ENCODE measurements around the gene BTNL3. TPM values are rescaled to one million over a fixed set of nuclear protein-coding genes. Genes with fewer than 3 reads are reported as not detected.
A peak's percentile ranks its signal among the peaks of the same experiment; 100 is the strongest.

BTNL3 gene
- total RNA-seq, 1 experiment from 2014 or later, result not detected

GRCh38 chr5:181037365-181037861, 48.8 kb downstream of the BTNL3 start:
- peak; percentile 88 for ATAC-seq
- Mint-ChIP-seq H3K36me3 (no peaks in the 10 kb centered on the region), H3K27me3 (ENCODE audit: low read depth) (peaks cover 15% of the 10 kb centered on the region), H3K4me3 (no peak overlapping the region), H3K9me3 (peaks cover 13% of the 10 kb centered on the region), H3K4me1 (peaks cover 24% of the 10 kb centered on the region), H3K27ac (no peak overlapping the region)
- TF ChIP-seq MYBL2 (CRISPR knock-in tag; IDR thresholded peaks at IDR 0.05) (no peak), NFATC4 (CRISPR knock-in tag; IDR thresholded peaks at IDR 0.05) (no peak), SMAD3 (CRISPR knock-in tag; IDR thresholded peaks at IDR 0.05; ENCODE audit: borderline replicate concordance) (no peak), JAZF1 (CRISPR knock-in tag; IDR thresholded peaks at IDR 0.05) (no peak), TEAD1 (CRISPR knock-in tag; IDR thresholded peaks at IDR 0.05) (no peak), FOXK1 (CRISPR knock-in tag; IDR thresholded peaks at IDR 0.05) (no peak), MAX (CRISPR knock-in tag; IDR thresholded peaks at IDR 0.05) (no peak), ERG (CRISPR knock-in tag; IDR thresholded peaks at IDR 0.05) (no peak), HMGA2 (CRISPR knock-in tag; IDR thresholded peaks at IDR 0.05) (no peak), ETV6 (CRISPR knock-in tag; IDR thresholded peaks at IDR 0.05) (no peak), MXD4 (CRISPR knock-in tag; IDR thresholded peaks at IDR 0.05; ENCODE audit: borderline replicate concordance) (no peak), ZNF423 (CRISPR knock-in tag; IDR thresholded peaks at IDR 0.05) (no peak), OVOL2 (CRISPR knock-in tag; IDR thresholded peaks at IDR 0.05; ENCODE audit: borderline replicate concordance) (no peak), NFE2L1 (CRISPR knock-in tag; IDR thresholded peaks at IDR 0.05) (no peak), ELF4 (CRISPR knock-in tag; IDR thresholded peaks at IDR 0.05; ENCODE audit: low read depth) (no peak), ZNF396 (CRISPR knock-in tag; IDR thresholded peaks at IDR 0.05; ENCODE audit: borderline replicate concordance) (no peak), GTF2I (CRISPR knock-in tag; conservative IDR thresholded peaks at IDR 0.05) (no peak)
- DNase-seq (ENCODE audit: low spot score), result peak; percentile 46
- POLR2A ChIA-PET, result interaction anchor here (0.5 kb wide), 1 partner anchor 177 kb away, joined by 3 read pairs; no protein-coding TSS in a partner anchor
- CTCF ChIA-PET, result interaction anchor here (1.0 to 2.1 kb wide), 2 partner anchors 51 to 169 kb away, joined by 3 to 6 read pairs; no protein-coding TSS in a partner anchor

GRCh38 chr5:181039471-181039870, 50.8 kb downstream of the BTNL3 start:
- peaks cover 24% of the 10 kb centered on the region for H3K4me1 Mint-ChIP-seq
- no peaks in the 10 kb centered on the region for H3K36me3 Mint-ChIP-seq
- peaks cover 20% of the 10 kb centered on the region for H3K27me3 Mint-ChIP-seq (ENCODE audit: low read depth)
- DNase-seq (ENCODE audit: low spot score) (no peak), ATAC-seq (no peak)
- POLR2A ChIA-PET, result no interaction called here
- CTCF ChIA-PET, result interaction anchor here (1.2 kb wide), 1 partner anchor 177 kb away, joined by 3 read pairs; no protein-coding TSS in a partner anchor
- no peak overlapping the region for H3K4me3 Mint-ChIP-seq
- no peak overlapping the region for H3K27ac Mint-ChIP-seq
- H3K9me3 Mint-ChIP-seq, result no peaks in the 10 kb centered on the region
- no peak for TF ChIP-seq JAZF1 (CRISPR knock-in tag; IDR thresholded peaks at IDR 0.05)
- TF ChIP-seq HMGXB4 (CRISPR knock-in tag; IDR thresholded peaks at IDR 0.05), result no peak
- TF ChIP-seq PRDM15 (CRISPR knock-in tag; IDR thresholded peaks at IDR 0.05), result no peak
- TF ChIP-seq JUN (CRISPR knock-in tag; IDR thresholded peaks at IDR 0.05), result no peak
- TF ChIP-seq SP1 (CRISPR knock-in tag; conservative IDR thresholded peaks at IDR 0.05), result no peak
- TF ChIP-seq ZNF423 (CRISPR knock-in tag; IDR thresholded peaks at IDR 0.05), result no peak
- TF ChIP-seq ZSCAN18 (CRISPR knock-in tag; IDR thresholded peaks at IDR 0.05), result no peak
- no peak for TF ChIP-seq USF1 (CRISPR knock-in tag; IDR thresholded peaks at IDR 0.05)
- no peak for TF ChIP-seq AFF4 (CRISPR knock-in tag; IDR thresholded peaks at IDR 0.05; ENCODE audit: borderline replicate concordance)
- TF ChIP-seq TEAD1 (CRISPR knock-in tag; IDR thresholded peaks at IDR 0.05), result no peak

Measured in WTC11 (cell line).